Gastrocnemius medialis (tissue), 4 donors: ENCODE data around the gene DYNLT2B.

Experiments used
- POLR2A ChIP-seq, 2 donors: fragments of 450-650 bp; IDR thresholded peaks; one replicate each; pipeline ENCODE4 v1.6.1; 2017; ENCODE audit warnings: antibody characterized with exemption in 2 of 2, mild to moderate bottlenecking in 2 of 2, moderate library complexity in 2 of 2
- TF ChIP-seq, protein P1 (sequence below), 5 experiments: fragments of 450-650 bp in 3 of 5; fragments of 200-600 bp in 2 of 5; sonication (generic) in 2 of 5; IDR thresholded peaks in 4 of 5; conservative IDR thresholded peaks in 1 of 5; 1 replicate in 4 of 5; 2 replicates in 1 of 5; pipeline ENCODE4 v1.5.1; 2016 to 2019; ENCODE audit warnings: antibody characterized with exemption in 5 of 5, mild to moderate bottlenecking in 3 of 5, moderate library complexity in 3 of 5

- TF ChIP-seq, protein P1, sequence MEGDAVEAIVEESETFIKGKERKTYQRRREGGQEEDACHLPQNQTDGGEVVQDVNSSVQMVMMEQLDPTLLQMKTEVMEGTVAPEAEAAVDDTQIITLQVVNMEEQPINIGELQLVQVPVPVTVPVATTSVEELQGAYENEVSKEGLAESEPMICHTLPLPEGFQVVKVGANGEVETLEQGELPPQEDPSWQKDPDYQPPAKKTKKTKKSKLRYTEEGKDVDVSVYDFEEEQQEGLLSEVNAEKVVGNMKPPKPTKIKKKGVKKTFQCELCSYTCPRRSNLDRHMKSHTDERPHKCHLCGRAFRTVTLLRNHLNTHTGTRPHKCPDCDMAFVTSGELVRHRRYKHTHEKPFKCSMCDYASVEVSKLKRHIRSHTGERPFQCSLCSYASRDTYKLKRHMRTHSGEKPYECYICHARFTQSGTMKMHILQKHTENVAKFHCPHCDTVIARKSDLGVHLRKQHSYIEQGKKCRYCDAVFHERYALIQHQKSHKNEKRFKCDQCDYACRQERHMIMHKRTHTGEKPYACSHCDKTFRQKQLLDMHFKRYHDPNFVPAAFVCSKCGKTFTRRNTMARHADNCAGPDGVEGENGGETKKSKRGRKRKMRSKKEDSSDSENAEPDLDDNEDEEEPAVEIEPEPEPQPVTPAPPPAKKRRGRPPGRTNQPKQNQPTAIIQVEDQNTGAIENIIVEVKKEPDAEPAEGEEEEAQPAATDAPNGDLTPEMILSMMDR (IDR thresholded peaks at IDR 0.05 in 4 of 5, conservative IDR thresholded peaks at IDR 0.05 in 1 of 5) = no peak
- no peak for TF ChIP-seq POLR2A (IDR thresholded peaks at IDR 0.05)
These were observed 8.9 kb upstream of the DYNLT2B start for GRCh38 chr3:196326936-196327335.
